ENCODE results near the gene GNB1L. TPM values are rescaled to one million over a fixed set of nuclear protein-coding genes. Genes with fewer than 3 reads are reported as not detected.
A peak's percentile ranks its signal among the peaks of the same experiment; 100 is the strongest.

The GNB1L gene
- total and polyA plus RNA-seq, 2 of the 13 experiments (the other 11 are each of a cell fraction or from before 2014, with no cell fraction given) = 2.5 to 7.4 TPM

DNA sequence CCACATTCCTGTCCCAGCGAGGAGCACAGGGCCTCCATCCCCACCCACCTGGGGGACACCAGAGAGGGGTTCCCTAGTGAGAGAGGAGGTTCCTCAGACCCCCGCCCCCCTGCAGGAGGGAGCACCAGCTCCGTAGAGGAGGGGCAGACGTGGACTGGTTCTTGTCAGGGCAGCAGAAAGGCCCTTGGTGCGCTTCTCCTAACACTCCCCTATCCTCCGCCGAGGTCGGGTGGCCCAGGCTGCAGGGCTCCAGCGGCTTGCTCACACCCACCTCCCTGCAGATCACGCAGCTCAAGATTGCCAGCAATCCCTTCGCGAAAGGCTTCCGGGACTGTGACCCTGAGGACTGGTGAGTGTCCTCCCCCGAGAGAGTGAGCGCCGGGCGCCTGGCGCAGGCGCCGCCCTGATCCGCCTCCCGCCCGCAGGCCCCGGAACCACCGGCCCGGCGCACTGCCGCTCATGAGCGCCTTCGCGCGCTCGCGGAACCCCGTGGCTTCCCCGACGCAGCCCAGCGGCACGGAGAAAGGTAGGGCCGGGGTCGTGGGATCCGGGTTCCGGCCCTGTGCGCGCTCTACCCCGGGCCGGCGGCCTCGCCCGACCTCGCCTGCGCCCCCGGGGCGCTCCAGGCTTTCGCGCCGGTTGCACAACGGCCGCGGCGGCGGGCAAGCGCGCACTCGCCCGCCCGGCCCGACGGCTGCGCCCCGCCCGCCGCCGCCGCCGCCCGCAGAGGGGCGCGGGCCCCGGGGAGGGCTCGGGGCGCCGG lies 89.0 kb downstream of the GNB1L start:
- no TSS peak for BruUV-seq (replicated peaks)
- Histone ChIP-seq H3K9me3 (ENCODE audit: low read length) (no peaks in the 10 kb centered on the region), H3K9ac (ENCODE audit: insufficient read depth, low read depth, low read length) (no peak overlapping the region), H3K79me2 (ENCODE audit: insufficient read depth, low read length) (no peaks in the 10 kb centered on the region), H3K4me1 (ENCODE audit: insufficient read depth, low read length) (peaks cover 34% of the 10 kb centered on the region), H3K4me2 (ENCODE audit: low read depth, low read length) (no peak overlapping the region), H3K27me3 (ENCODE audit: control insufficient read depth in 1 of 2, insufficient read depth in 2 of 2, low read length in 2 of 2) (peaks cover 26 to 89% of the 10 kb centered on the region in 2 experiments), H3K36me3 (replicated peaks in 1 of 2; ENCODE audit: control insufficient read depth in 1 of 2, insufficient read depth in 2 of 2, low read length in 2 of 2) (no peaks in the 10 kb centered on the region), H3K4me3 (replicated peaks in 1 of 3; ENCODE audit: insufficient read depth in 1 of 3, low read depth in 2 of 3, low read length in 3 of 3) (no peak overlapping the region), H2AFZ (ENCODE audit: low read length) (no peak overlapping the region), H4K20me1 (ENCODE audit: insufficient read depth, low read length) (no peaks in the 10 kb centered on the region), H3K27ac (ENCODE audit: extremely low read length, insufficient read depth, low read length) (no peak overlapping the region)
- intact Hi-C loops (cut with micrococcal nuclease; ENCODE audit: unreplicated experiment) (no loop called here), in situ Hi-C loops (cut with HindIII; ENCODE audit: extremely low pct_ligation_motif_present, low pct_unique_long_range_greater_than_20kb) (no loop called here)
- CTCF ChIA-PET (ENCODE audit: low intra/inter-chr PET ratio, low total read pairs) = no interaction called here
- ATAC-seq = no peak
- FAIRE-seq = no peak
- POLR2A ChIA-PET = no interaction called here
- TF ChIP-seq EZH2 (conservative IDR thresholded peaks at IDR 0.05; ENCODE audit: low read depth, low read length) (peak; percentile 87), ZNF280D (CRISPR knock-in tag; IDR thresholded peaks at IDR 0.05) (no peak)
- WGBS (ENCODE audit: low lambda C conversion rate) = 29% methylated on average over 14 of the region's 83 CpGs
- no peak for DNase-seq (ENCODE audit: low spot score)

All from HepG2 (cell line).